Posterior cingulate gyrus (tissue), 11 donors: ENCODE measurements around the gene PGC.
A peak's percentile ranks its signal among the peaks of the same experiment; 100 is the strongest.
"Not testable (repeated sequence)": the region's sequence is repeated elsewhere in the genome, so short reads cannot be mapped to it uniquely, and the experiment has no call there.

Experiments
- DNase-seq, 10 donors: peaks; one replicate each; pipeline versions ENCODE4 v3.0.0 to v3.0.0-alpha.2; 2020 to 2021; ENCODE audit warnings: mixed read lengths in 3 of 10
- intact Hi-C: fragments of 100-400 bp; cut with DNase I; formaldehyde crosslinking; loops from one replicate; pipeline ENCODE4 v1.15.1; 2023

Gene PGC

GRCh38 chr6:41778895-41779294, 31.7 kb upstream of the PGC start:
- DNase-seq: peak in 1 of 10 donors; percentile 49
- intact Hi-C loops: loop anchor here (5.0 kb wide), 2 partner anchors 42 to 97 kb away; partner anchors contain the start of gene TFEB

GRCh38 chr6:41777551-41778285, 30.5 kb upstream of the PGC start:
- intact Hi-C loops: loop anchor here (2.0 to 5.0 kb wide), 3 partner anchors 40 to 177 kb away; partner anchors contain the start of gene TFEB
- peak in 1 of 10 donors; percentile 21 for DNase-seq

GRCh38 chr6:41775293-41775882, 28.2 kb upstream of the PGC start:
- peak in 2 of 10 donors; percentile 55 to 69 for DNase-seq
- intact Hi-C loops: loop anchor here (5.0 kb wide), 2 partner anchors 38 to 93 kb away; partner anchors contain the start of gene TFEB

GRCh38 chr6:41774841-41775240, 27.6 kb upstream of the PGC start:
- peak in 2 of 10 donors; percentile 47 to 50 for DNase-seq
- intact Hi-C loops: loop anchor here (5.0 kb wide), 2 partner anchors 38 to 93 kb away; partner anchors contain the start of gene TFEB

GRCh38 chr6:41771058-41771983, 24.1 kb upstream of the PGC start:
- intact Hi-C loops: no loop called here
- DNase-seq: peak in 1 of 10 donors; percentile 61

GRCh38 chr6:41770381-41771057, 23.3 kb upstream of the PGC start:
- DNase-seq: no peak
- intact Hi-C loops: no loop called here

GRCh38 chr6:41769376-41769775, 22.2 kb upstream of the PGC start:
- peak in 1 of 10 donors; percentile 21 for DNase-seq
- intact Hi-C loops: no loop called here

- intact Hi-C loops: no loop called here
- DNase-seq: peak in 1 of 10 donors; percentile 57
These were observed 21.5 kb upstream of the PGC start for GRCh38 chr6:41768545-41769308.

- intact Hi-C loops: no loop called here
- DNase-seq: peak in 1 of 10 donors; percentile 27
These were observed 20.1 kb upstream of the PGC start for GRCh38 chr6:41767112-41767833.

- peak in 1 of 10 donors; percentile 2 for DNase-seq
- intact Hi-C loops: not testable (repeated sequence)
These were observed 19.0 kb upstream of the PGC start for GRCh38 chr6:41766043-41766664.

GRCh38 chr6:41763470-41763869, 16.3 kb upstream of the PGC start:
- intact Hi-C loops: no loop called here

GRCh38 chr6:41759905-41760579, 12.8 kb upstream of the PGC start:
- peak in 2 of 10 donors; percentile 20 to 47 for DNase-seq
- intact Hi-C loops: no loop called here

More at GRCh38 chr6:41763470-41763869, 16.3 kb upstream of the PGC start:
- peak in 1 of 10 donors; percentile 1 for DNase-seq

- intact Hi-C loops: no loop called here
- DNase-seq: peak in 2 of 10 donors; percentile 35 to 70
These were observed 12.1 kb upstream of the PGC start for GRCh38 chr6:41759106-41759904.

- intact Hi-C loops: no loop called here
- peak in 1 of 10 donors; percentile 24 for DNase-seq
These were observed 11.4 kb upstream of the PGC start for GRCh38 chr6:41758641-41759035.

GRCh38 chr6:41757931-41758640, 10.9 kb upstream of the PGC start:
- intact Hi-C loops: no loop called here

GRCh38 chr6:41757271-41757670, 10.1 kb upstream of the PGC start:
- DNase-seq: peak in 1 of 10 donors; percentile 45
- intact Hi-C loops: no loop called here

More at GRCh38 chr6:41757931-41758640, 10.9 kb upstream of the PGC start:
- peak in 1 of 10 donors; percentile 10 for DNase-seq
